GM12891 (cell line): ENCODE results near the gene SPTBN1.

Experiments used
- DNase-seq: peaks from one replicate; pipeline ENCODE4 v3.0.0; 2011; ENCODE audit warnings: low spot score; ENCODE audit not compliant: insufficient read length
- FAIRE-seq: peaks from 2 replicates; lab custom pipeline; 2011; peaks lifted over from hg19 to GRCh38; lab: Jason Lieb, UNC
- PAX5 ChIP-seq: IDR thresholded peaks from 2 replicates; pipeline ENCODE4 v1.6.1; 2011; ENCODE audit warnings: low read length, moderate library complexity, mild to moderate bottlenecking; ENCODE audit not compliant: insufficient read depth, severe bottlenecking
- POLR2A ChIP-seq: IDR thresholded peaks from 2 replicates; pipeline ENCODE4 v1.6.1; 2011; ENCODE audit warnings: low read depth, low read length, control low read depth
- POLR2AphosphoS5 ChIP-seq: IDR thresholded peaks from 2 replicates; pipeline ENCODE4 v1.6.1; 2011; ENCODE audit warnings: low read depth, low read length, control low read depth
- POU2F2 ChIP-seq: IDR thresholded peaks from 2 replicates; pipeline ENCODE4 v1.6.1; 2011; ENCODE audit warnings: low read depth, mild to moderate bottlenecking, control low read depth, low read length, moderate library complexity
- SPI1 ChIP-seq: IDR thresholded peaks from 2 replicates; pipeline ENCODE4 v1.6.1; 2011; ENCODE audit warnings: low read depth, low read length, control low read depth
- TAF1 ChIP-seq: IDR thresholded peaks from 2 replicates; pipeline ENCODE4 v1.6.1; 2011; ENCODE audit warnings: low read depth, low read length, control low read depth

The SPTBN1 gene

GRCh38 chr2:54545702-54546450 is 89.7 kb downstream of the SPTBN1 start:
- DNase-seq = no peak
- FAIRE-seq = no peak

DNA sequence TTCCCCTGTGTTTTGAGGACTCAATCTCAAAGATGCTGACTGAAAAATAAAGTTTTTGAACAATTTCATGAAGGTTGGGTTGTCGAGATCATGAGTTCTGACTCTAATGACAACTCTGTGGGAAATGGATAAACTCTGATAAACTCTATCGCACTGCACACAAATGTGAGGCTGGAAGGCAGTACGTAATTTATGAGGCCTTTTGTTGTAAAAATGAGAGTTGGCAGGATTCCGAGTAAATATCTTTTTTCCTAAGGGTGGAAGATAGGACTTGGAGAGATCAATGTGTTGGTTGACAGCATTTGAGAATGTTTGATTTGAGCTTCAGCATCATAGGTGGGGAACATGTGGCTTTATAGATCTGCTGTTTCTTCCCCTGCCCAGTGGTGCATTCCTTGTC is 90.4 kb downstream of the SPTBN1 start:
- FAIRE-seq (no peak), DNase-seq (no peak)
- TF ChIP-seq POLR2A (no peak), SPI1 (no peak), POU2F2 (no peak), TAF1 (no peak), PAX5 (no peak)

More at GRCh38 chr2:54545702-54546450, 89.7 kb downstream of the SPTBN1 start:
- TF ChIP-seq TAF1 (no peak), POU2F2 (no peak), POLR2A (no peak), SPI1 (no peak)

GRCh38 chr2:54546923-54547720 is 91.0 kb downstream of the SPTBN1 start:
- DNase-seq (no peak), FAIRE-seq (no peak)
- TF ChIP-seq POLR2A (no peak), TAF1 (no peak), POLR2AphosphoS5 (no peak), PAX5 (no peak), POU2F2 (no peak), SPI1 (no peak)

DNA sequence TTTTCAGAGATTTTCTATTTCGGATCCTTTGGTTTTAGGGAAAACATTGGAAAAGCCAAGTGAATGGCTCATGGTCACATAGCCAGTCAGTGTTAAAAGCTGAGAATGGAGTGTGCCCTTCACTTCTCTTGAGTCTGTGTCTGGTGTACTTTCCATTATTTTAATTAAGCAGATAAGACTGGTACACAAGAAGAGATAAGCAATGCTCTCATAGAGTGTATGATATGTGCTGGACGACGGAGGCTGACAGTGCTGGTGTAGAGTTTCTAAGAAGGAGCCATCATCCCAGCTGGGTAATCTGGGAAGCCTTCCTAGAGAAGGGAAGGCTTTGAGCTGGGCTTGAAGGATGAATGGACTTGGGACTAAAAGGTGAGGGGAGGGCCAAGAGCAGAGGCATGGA is 93.3 kb downstream of the SPTBN1 start:
- FAIRE-seq (no peak), DNase-seq (no peak)
- TF ChIP-seq PAX5 (no peak), POLR2A (no peak), SPI1 (no peak), POU2F2 (no peak), POLR2AphosphoS5 (no peak), TAF1 (no peak)

DNA sequence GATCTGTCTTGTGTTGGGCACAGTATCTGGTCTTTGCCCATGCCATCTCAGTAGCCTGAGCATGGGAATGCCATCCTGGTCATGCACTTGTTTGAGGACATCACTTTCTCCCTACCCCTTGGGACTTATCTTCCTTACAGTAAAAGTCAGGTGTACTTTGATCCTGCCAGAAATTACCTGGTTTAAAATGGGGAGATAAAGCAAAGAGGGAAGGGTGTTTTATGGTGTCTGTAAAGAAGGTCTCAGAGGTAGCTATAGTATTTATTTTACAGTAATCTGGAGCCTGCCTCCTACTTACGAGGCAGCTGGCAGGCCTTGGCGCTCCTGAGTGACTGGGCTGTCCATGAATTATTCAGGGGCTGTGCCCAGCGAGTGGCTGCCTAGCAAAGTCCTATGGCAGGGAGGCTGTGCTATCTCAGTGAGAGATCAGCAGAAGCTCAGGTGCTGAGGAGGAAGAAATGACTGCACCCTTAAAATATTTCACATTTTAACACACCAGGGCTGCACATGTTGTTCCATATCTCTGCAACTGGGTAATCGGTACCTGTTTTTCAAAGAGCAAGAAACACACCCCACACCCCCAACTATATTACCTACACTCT is 93.9 kb downstream of the SPTBN1 start:
- TF ChIP-seq POU2F2 (no peak), PAX5 (no peak), POLR2A (no peak), SPI1 (no peak), TAF1 (no peak), POLR2AphosphoS5 (no peak)
- FAIRE-seq = no peak
- no peak for DNase-seq

GRCh38 chr2:54550547-54550946 is 94.4 kb downstream of the SPTBN1 start:
- DNase-seq (no peak), FAIRE-seq (no peak)
- no peak for TF ChIP-seq PAX5
- TF ChIP-seq POU2F2 = no peak
- no peak for TF ChIP-seq POLR2A
- no peak for TF ChIP-seq POLR2AphosphoS5
- TF ChIP-seq TAF1 = no peak
- TF ChIP-seq SPI1 = no peak

- peak; percentile 31; the same call in 1 of the 2 replicates for TF ChIP-seq SPI1
- TF ChIP-seq POLR2AphosphoS5 = no peak
- no peak for TF ChIP-seq PAX5
- FAIRE-seq = no peak
- DNase-seq = no peak
Observed at GRCh38 chr2:54551123-54551756, 95.1 kb downstream of the SPTBN1 start.

DNA sequence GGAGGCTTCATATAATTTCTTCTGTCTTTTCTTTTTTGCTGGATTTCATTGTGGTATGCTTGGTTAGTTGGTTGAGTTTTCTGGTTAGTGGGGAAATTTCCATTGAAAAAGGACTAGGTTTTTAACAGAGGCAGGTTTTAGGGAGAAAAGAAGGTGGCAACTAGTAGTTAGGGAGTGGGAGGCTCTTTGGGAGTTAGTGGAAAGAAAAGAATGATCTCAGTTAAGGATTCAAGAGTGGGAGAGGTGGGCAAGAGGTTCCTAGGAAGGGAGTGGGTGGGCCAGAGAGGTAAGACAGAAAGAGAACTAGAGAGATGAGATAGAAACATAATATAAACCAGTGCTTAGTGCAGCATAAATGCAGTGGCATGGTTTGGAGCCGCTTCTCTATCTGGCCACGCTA is 96.9 kb downstream of the SPTBN1 start:
- TF ChIP-seq PAX5 = no peak
- no peak for TF ChIP-seq SPI1
- TF ChIP-seq POU2F2 = no peak
- no peak for TF ChIP-seq TAF1
- TF ChIP-seq POLR2AphosphoS5 = no peak
- no peak for TF ChIP-seq POLR2A
- FAIRE-seq (no peak), DNase-seq (no peak)

DNA sequence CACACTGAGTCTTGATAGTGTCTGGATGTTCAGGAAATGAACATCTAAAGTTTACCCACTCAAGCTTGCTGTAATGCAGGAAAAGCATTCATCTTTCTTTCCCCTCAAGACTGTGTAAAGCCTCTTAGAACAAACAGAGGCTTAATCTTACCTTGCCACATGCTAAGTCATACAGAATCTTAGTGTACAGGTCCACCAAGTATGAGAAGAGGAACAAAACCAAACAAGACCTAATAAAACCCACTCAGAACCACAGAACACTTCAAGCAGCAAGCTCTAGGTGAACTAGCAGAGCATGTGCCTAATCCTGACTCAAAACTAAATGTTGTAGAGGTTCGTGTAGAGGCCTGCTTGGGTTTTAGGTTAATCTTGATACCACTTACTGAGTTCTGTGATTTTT is 97.6 kb downstream of the SPTBN1 start:
- TF ChIP-seq POLR2AphosphoS5 (no peak), POU2F2 (no peak), PAX5 (no peak), TAF1 (no peak), POLR2A (no peak), SPI1 (no peak)
- no peak for DNase-seq
- FAIRE-seq = no peak
